Osteoblast (primary cell): Measurements from ENCODE around the gene CTNND2. TPM values are rescaled to one million over a fixed set of nuclear protein-coding genes. Genes with fewer than 3 reads are reported as not detected.

Source experiments
- DNase-seq: peaks from one replicate; pipeline ENCODE4 v3.0.0; 2011; ENCODE audit warnings: low spot score, mixed read lengths; ENCODE audit not compliant: insufficient read length; ENCODE audit errors: missing footprints
- H2AFZ ChIP-seq: 2 replicates; pipeline ENCODE4 v1.6.0; 2011; ENCODE audit warnings: mild to moderate bottlenecking, low read length
- H3K27ac ChIP-seq: 2 replicates; pipeline ENCODE4 v1.5.1; 2011; ENCODE audit warnings: mild to moderate bottlenecking, low read depth, low read length, moderate library complexity
- H3K27me3 ChIP-seq: 2 replicates; pipeline ENCODE4 v1.6.0; 2012; ENCODE audit warnings: mild to moderate bottlenecking, control low read depth, inconsistent platforms, low read length, moderate library complexity; ENCODE audit not compliant: insufficient read depth
- H3K36me3 ChIP-seq: 2 replicates; pipeline ENCODE4 v1.5.1; 2011; ENCODE audit warnings: mild to moderate bottlenecking, low read length, control low read depth, moderate library complexity; ENCODE audit not compliant: insufficient read depth
- H3K4me1 ChIP-seq: 2 replicates; pipeline ENCODE4 v1.5.1; 2011; ENCODE audit warnings: mild to moderate bottlenecking, low read length, control low read depth, moderate library complexity; ENCODE audit not compliant: insufficient read depth
- H3K4me2 ChIP-seq: 2 replicates; pipeline ENCODE4 v1.6.0; 2011; ENCODE audit warnings: mild to moderate bottlenecking, low read length; ENCODE audit not compliant: insufficient read depth
- H3K4me3 ChIP-seq: fragments of 200-600 bp; sonication (generic); 3 replicates; pipeline ENCODE4 v1.5.1; 2012; ENCODE audit warnings: mild to moderate bottlenecking, low read length, inconsistent platforms; ENCODE audit not compliant: insufficient read depth
- H3K79me2 ChIP-seq: 2 replicates; pipeline ENCODE4 v1.6.0; 2012; ENCODE audit warnings: mild to moderate bottlenecking, low read length, control low read depth, inconsistent platforms; ENCODE audit not compliant: insufficient read depth
- H3K9me3 ChIP-seq: 2 replicates; pipeline ENCODE4 v1.5.1; 2011; ENCODE audit warnings: low read depth, low read length, control low read depth
- H4K20me1 ChIP-seq: 2 replicates; pipeline ENCODE4 v1.6.0; 2012; ENCODE audit warnings: mild to moderate bottlenecking, low read length, control low read depth; ENCODE audit not compliant: insufficient read depth
- total RNA-seq: library from RNA; depleted of rRNA; stranded (reverse); fragments of >200 nt; gene quantifications from 2 replicates; pipeline ENCODE4 v1.2.3, GENCODE V29; 2012
- TF ChIP-seq, protein P1 (sequence below): IDR thresholded peaks from 2 replicates; pipeline ENCODE4 v1.5.1; 2011; ENCODE audit warnings: mild to moderate bottlenecking, low read depth, low read length, moderate library complexity; ENCODE audit errors: extremely low read depth

CTNND2 gene
- total RNA-seq, 1 donor = not detected

DNA sequence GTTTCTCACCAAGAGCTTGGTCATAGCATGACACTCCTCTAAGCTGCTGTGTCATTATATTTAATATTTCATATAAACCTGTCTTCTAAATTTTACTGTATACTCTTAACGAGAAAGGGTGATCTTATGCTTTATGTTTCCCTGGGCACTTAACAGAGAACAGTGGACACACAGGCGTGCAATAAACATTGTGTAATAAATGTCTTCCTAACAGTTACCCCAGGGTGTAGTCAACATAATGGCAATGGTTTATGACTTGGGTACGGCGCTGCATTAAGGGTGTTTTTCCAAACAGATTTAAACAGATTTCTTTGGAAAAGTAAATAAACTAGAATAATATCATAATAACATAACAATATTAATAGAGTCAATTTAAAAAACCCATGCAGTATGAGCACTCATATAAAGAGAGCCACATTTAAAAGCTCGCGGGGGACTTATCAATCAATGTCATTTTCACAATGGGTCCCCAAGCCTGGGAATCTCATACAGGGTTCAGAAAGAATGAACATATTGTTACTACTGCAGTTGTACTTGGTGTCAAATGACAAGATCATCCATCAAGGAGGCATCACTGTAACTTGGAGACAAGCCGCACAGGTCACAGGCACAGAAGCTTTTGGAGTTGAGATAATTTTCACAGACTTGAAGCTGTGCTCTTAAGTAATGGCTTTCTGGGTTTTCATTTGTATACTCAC lies 376.4 kb downstream of the CTNND2 start:
- H3K27me3 ChIP-seq = no peaks in the 10 kb centered on the region
- H3K79me2 ChIP-seq = no peaks in the 10 kb centered on the region
- TF ChIP-seq, protein P1, sequence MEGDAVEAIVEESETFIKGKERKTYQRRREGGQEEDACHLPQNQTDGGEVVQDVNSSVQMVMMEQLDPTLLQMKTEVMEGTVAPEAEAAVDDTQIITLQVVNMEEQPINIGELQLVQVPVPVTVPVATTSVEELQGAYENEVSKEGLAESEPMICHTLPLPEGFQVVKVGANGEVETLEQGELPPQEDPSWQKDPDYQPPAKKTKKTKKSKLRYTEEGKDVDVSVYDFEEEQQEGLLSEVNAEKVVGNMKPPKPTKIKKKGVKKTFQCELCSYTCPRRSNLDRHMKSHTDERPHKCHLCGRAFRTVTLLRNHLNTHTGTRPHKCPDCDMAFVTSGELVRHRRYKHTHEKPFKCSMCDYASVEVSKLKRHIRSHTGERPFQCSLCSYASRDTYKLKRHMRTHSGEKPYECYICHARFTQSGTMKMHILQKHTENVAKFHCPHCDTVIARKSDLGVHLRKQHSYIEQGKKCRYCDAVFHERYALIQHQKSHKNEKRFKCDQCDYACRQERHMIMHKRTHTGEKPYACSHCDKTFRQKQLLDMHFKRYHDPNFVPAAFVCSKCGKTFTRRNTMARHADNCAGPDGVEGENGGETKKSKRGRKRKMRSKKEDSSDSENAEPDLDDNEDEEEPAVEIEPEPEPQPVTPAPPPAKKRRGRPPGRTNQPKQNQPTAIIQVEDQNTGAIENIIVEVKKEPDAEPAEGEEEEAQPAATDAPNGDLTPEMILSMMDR = no peak
- H2AFZ ChIP-seq = no peak overlapping the region
- H3K4me3 ChIP-seq = no peak overlapping the region
- H3K9me3 ChIP-seq = peaks cover 3% of the 10 kb centered on the region
- no peaks in the 10 kb centered on the region for H3K4me1 ChIP-seq
- H4K20me1 ChIP-seq = no peaks in the 10 kb centered on the region
- no peak overlapping the region for H3K4me2 ChIP-seq
- DNase-seq = no peak
- H3K27ac ChIP-seq = no peak overlapping the region
- no peaks in the 10 kb centered on the region for H3K36me3 ChIP-seq

DNA sequence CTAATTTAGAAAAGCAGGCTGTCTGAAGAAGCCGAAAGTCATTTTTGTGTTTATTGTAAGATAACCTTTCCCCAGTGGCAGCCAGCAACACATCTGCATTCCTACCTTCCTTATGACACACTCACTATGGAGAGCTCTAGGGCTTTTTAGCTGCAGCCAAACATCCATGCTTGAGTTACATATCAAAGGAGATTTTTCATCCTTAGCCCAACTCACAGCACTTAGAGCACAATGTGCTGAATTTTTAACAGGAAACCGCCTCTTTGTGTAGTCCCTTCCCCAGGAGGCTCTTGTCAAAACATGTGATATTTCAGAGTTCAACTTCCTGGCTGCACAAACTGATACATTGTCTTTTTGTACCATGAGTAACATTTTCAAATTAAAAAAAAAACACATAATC lies 379.2 kb downstream of the CTNND2 start:
- Histone ChIP-seq H3K4me1 (no peaks in the 10 kb centered on the region), H3K27me3 (no peaks in the 10 kb centered on the region), H2AFZ (no peak overlapping the region), H3K36me3 (no peaks in the 10 kb centered on the region), H3K9me3 (no peaks in the 10 kb centered on the region), H3K4me2 (no peak overlapping the region), H3K4me3 (no peak overlapping the region), H3K79me2 (no peaks in the 10 kb centered on the region), H4K20me1 (no peaks in the 10 kb centered on the region), H3K27ac (no peak overlapping the region)
- DNase-seq = no peak
- TF ChIP-seq, protein P1 = no peak

DNA sequence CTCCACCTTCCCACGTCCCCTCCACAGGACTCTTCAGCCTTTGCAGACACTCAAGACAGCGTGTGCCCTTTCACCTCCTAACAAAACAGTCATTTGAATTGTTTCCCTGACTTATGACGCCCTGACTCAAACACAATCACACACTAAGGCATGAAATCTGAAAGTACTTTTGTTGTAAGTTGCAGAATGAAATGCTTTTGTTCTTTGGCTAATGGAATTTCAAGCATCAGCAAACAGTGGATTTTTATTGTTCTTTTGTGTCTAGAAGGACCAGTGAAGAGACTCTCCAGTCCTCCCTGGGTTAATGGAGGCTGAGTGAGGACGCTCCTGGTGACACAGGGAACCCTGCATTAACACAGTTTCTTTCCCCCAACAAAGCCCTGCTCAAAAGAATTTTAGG lies 380.1 kb downstream of the CTNND2 start:
- Histone ChIP-seq H2AFZ (no peak overlapping the region), H3K4me3 (no peak overlapping the region), H3K36me3 (no peaks in the 10 kb centered on the region), H3K79me2 (no peaks in the 10 kb centered on the region), H3K4me2 (no peak overlapping the region), H4K20me1 (no peaks in the 10 kb centered on the region), H3K9me3 (no peaks in the 10 kb centered on the region), H3K27me3 (no peaks in the 10 kb centered on the region), H3K4me1 (no peaks in the 10 kb centered on the region), H3K27ac (no peak overlapping the region)
- DNase-seq = no peak
- TF ChIP-seq, protein P1 = no peak

DNA sequence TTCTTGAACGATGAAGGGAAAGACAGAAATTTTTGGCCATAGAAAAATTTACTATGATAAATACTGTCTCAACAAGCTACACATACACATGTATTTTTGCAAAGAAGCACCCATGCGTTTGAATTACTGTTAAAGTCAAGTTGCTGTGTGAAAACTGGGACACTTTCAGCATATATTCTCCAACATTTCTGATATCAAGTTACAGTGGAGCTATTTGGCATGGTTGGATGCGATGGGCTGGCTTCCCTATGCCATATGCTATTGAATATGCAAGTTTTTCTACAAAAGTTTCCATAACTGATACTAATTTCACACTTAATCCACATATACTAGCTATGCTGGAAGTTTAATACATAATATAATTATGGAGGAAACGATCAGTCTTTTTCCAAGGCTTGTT lies 381.4 kb downstream of the CTNND2 start:
- Histone ChIP-seq H3K4me3 (no peak overlapping the region), H3K79me2 (no peaks in the 10 kb centered on the region), H2AFZ (no peak overlapping the region), H3K27ac (no peak overlapping the region), H3K4me2 (no peak overlapping the region), H3K36me3 (no peaks in the 10 kb centered on the region), H4K20me1 (no peaks in the 10 kb centered on the region), H3K27me3 (no peaks in the 10 kb centered on the region), H3K4me1 (no peaks in the 10 kb centered on the region), H3K9me3 (no peaks in the 10 kb centered on the region)
- TF ChIP-seq, protein P1 = no peak
- no peak for DNase-seq
